Measurements from ENCODE around the gene TRIM58.

TRIM58 gene

GRCh38 chr1:247884797-247885413 is 27.9 kb downstream of the TRIM58 start:
- DNase-seq (ENCODE audit: low read depth in 2 of 2), result no peak

- DNase-seq (ENCODE audit: low read depth in 2 of 2), result no peak
Observed at GRCh38 chr1:247895163-247895637, 38.2 kb downstream of the TRIM58 start, which contains the start of gene OR2W3. OR2W3 (plus strand) TSS chr1:247895587; CDS start chr1:247895587, 0 bp downstream.

DNA sequence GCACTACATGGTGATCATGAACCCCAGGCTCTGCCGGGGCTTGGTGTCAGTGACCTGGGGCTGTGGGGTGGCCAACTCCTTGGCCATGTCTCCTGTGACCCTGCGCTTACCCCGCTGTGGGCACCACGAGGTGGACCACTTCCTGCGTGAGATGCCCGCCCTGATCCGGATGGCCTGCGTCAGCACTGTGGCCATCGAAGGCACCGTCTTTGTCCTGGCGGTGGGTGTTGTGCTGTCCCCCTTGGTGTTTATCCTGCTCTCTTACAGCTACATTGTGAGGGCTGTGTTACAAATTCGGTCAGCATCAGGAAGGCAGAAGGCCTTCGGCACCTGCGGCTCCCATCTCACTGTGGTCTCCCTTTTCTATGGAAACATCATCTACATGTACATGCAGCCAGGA is 39.0 kb downstream of the TRIM58 start:
- no peak for DNase-seq (ENCODE audit: low read depth in 2 of 2)

GRCh38 chr1:247904122-247904521 is 47.1 kb downstream of the TRIM58 start:
- DNase-seq (ENCODE audit: low read depth in 2 of 2), result no peak

DNA sequence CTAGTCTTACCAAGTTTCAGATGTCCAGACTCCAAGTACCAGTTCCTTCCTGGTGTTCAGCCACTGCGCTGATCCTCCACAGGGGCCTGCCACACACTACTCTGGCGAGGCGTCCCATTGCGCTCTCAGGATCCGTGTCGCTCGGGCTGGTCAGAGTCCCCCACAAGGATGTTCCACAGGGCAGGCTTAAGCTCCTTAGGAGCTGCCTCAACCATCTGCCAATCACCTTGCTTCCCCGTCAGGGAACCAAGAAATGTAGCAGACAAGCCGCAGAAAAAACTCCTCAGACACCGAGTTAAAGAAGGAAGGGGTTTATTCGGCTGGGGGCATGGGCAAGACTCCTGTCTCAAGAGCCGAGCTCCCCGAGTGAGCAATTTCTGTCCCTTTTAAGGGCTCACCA is 48.2 kb downstream of the TRIM58 start:
- DNase-seq (ENCODE audit: low read depth in 2 of 2), result no peak

GRCh38 chr1:247905910-247906503 is 49.0 kb downstream of the TRIM58 start:
- no peak for DNase-seq (ENCODE audit: low read depth in 2 of 2)

- DNase-seq (ENCODE audit: low read depth in 2 of 2), result no peak
Observed at GRCh38 chr1:247906504-247907047, 49.6 kb downstream of the TRIM58 start.

GRCh38 chr1:247908766-247909165 is 51.8 kb downstream of the TRIM58 start:
- DNase-seq (ENCODE audit: low read depth in 2 of 2), result no peak

- no peak for DNase-seq (ENCODE audit: low read depth in 2 of 2)
Observed at GRCh38 chr1:247913786-247914185, 56.8 kb downstream of the TRIM58 start.

DNA sequence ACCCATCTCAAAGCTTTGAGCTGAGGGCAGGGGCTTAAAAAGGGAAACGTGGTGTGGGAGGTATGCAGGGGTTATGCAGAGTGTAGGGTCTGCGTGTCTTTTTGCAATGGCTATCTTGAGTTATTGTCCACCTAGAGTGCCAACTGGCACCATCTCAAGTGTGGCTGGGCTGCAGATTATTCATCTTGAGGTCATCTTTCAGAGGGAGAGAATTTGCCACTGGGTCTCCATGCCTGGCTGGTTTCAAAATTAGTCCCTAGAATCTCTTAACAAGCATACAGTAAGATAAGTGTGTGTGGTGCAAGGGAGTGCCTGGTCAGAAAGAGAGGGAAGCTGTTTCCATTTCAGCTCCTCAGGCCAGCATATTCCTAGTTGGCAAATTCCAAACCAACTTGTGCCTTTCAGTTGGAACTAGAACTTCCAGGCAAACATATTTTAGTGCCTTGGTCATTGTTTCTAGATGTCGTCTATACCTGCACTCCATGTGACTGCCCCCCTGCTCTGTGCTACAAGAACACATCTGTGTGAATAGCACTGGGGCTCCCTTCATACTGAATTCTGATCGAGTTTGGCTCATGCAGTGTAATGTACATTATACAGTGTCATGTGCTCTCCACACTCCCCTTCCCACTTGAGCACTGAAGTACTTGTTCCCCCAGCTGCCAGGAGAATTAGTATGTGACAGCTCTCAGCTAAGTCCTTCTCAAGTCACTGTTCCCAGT is 58.1 kb downstream of the TRIM58 start:
- DNase-seq (ENCODE audit: low read depth in 2 of 2), result no peak

DNA sequence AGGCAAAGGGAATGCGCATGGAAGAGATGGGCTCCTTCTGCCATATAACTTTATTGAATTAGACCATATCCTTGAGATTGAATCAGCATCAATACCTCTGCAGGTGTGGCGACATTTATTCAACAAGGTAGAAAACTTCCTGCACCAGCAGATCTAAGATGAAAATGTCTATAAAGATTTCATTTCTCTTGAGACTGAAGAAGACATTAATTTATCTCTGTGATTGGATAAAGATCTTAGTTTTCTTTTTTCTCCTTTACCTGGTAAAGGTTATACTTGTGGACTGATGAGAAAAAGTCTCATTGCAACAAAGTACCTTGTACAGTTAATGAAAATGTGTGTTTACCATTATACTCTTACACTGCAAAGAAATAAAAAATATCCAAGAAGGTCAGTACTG is 63.0 kb downstream of the TRIM58 start, which contains the start of gene OR2T8:
Gene OR2T8, plus strand, starts transcription at position 301 of the 400 bp plus-strand sequence. CDS start 766 bp downstream, outside the sequence.
- DNase-seq (ENCODE audit: low read depth in 2 of 2), result no peak

GRCh38 chr1:247923941-247924340 is 67.0 kb downstream of the TRIM58 start:
- DNase-seq (ENCODE audit: low read depth in 2 of 2), result no peak

GRCh38 chr1:247924868-247925267 is 67.9 kb downstream of the TRIM58 start, which contains the start of gene OR2AJ1:
OR2AJ1 (plus strand) TSS chr1:247924889; CDS start chr1:247933769, 8,880 bp downstream.
- no peak for DNase-seq (ENCODE audit: low read depth in 2 of 2)
